Left renal cortex interstitium (tissue), 4 donors: ENCODE measurements around the gene TSPAN14. TPM values are rescaled to one million over a fixed set of nuclear protein-coding genes. Genes with fewer than 3 reads are reported as not detected.

ENCODE experiments used
- DNase-seq, 4 donors: peaks; one replicate each; pipeline ENCODE4 v3.0.0-alpha.2; 2013; ENCODE audit warnings: low read depth in 4 of 4, low spot score in 2 of 4, missing footprints in 1 of 4
- polyA plus RNA-seq, 4 donors: library from polyadenylated mRNA; unstranded; fragments of 120-200 nt; gene quantifications; one replicate each; pipeline ENCODE4 v1.2.1, GENCODE V29; 2013; ENCODE audit not compliant: insufficient read length in 4 of 4

Gene TSPAN14
- polyA plus RNA-seq, 4 donors, result 78.7 to 98.0 (median 91.3) TPM

- no peak for DNase-seq
These were observed 46.7 kb downstream of the TSPAN14 start for GRCh38 chr10:80500572-80501380.

GRCh38 chr10:80501381-80501912, 47.3 kb downstream of the TSPAN14 start:
- no peak for DNase-seq

GRCh38 chr10:80501913-80502521, 47.9 kb downstream of the TSPAN14 start:
- DNase-seq, result no peak

GRCh38 chr10:80502621-80503583, 48.8 kb downstream of the TSPAN14 start:
- no peak for DNase-seq

GRCh38 chr10:80503584-80504157, 49.6 kb downstream of the TSPAN14 start:
- DNase-seq, result no peak

- DNase-seq, result no peak
These were observed 50.2 kb downstream of the TSPAN14 start for GRCh38 chr10:80504158-80504811.

GRCh38 chr10:80504897-80505465, 50.9 kb downstream of the TSPAN14 start:
- DNase-seq, result no peak

- no peak for DNase-seq
These were observed 52.1 kb downstream of the TSPAN14 start for GRCh38 chr10:80506189-80506575.

- no peak for DNase-seq
These were observed 52.9 kb downstream of the TSPAN14 start for GRCh38 chr10:80506836-80507487.

GRCh38 chr10:80509108-80509402, 54.9 kb downstream of the TSPAN14 start:
- DNase-seq, result no peak

GRCh38 chr10:80509403-80510161, 55.5 kb downstream of the TSPAN14 start:
- DNase-seq, result no peak

GRCh38 chr10:80512031-80512526, 58.0 kb downstream of the TSPAN14 start:
- no peak for DNase-seq

- no peak for DNase-seq
These were observed 59.0 kb downstream of the TSPAN14 start for GRCh38 chr10:80513106-80513505.

GRCh38 chr10:80515511-80515910, 61.4 kb downstream of the TSPAN14 start:
- no peak for DNase-seq

GRCh38 chr10:80515941-80516340, 61.8 kb downstream of the TSPAN14 start:
- no peak for DNase-seq

GRCh38 chr10:80516506-80517075, 62.5 kb downstream of the TSPAN14 start:
- DNase-seq, result no peak

- no peak for DNase-seq
These were observed 63.5 kb downstream of the TSPAN14 start for GRCh38 chr10:80517416-80518142.
